GM12872 (cell line): ENCODE results near the gene NOXRED1.

Experiments
- CTCF ChIP-seq: IDR thresholded peaks from 3 replicates; pipeline ENCODE4 v1.5.1; 2011; ENCODE audit warnings: low read depth, mild to moderate bottlenecking, low read length, moderate library complexity; ENCODE audit not compliant: insufficient read depth

Gene NOXRED1

GRCh38 chr14:77457522-77458248, 34.4 kb upstream of the NOXRED1 start, which contains the start of the genes AHSA1 and VIPAS39:
TSS of gene AHSA1 (plus strand) at chr14:77458093. CDS start at chr14:77458190, 97 bp downstream.
TSS of gene VIPAS39 (minus strand) at chr14:77457601. CDS start at chr14:77454102, 3,499 bp downstream.
- no peak for TF ChIP-seq CTCF

GRCh38 chr14:77457115-77457521, 33.8 kb upstream of the NOXRED1 start:
- no peak for TF ChIP-seq CTCF

- no peak for TF ChIP-seq CTCF
Measured at GRCh38 chr14:77455966-77456640, 32.8 kb upstream of the NOXRED1 start.

GRCh38 chr14:77442196-77442595, 18.9 kb upstream of the NOXRED1 start:
- TF ChIP-seq CTCF: no peak

- no peak for TF ChIP-seq CTCF
Measured at GRCh38 chr14:77439861-77440260, 16.5 kb upstream of the NOXRED1 start.

GRCh38 chr14:77438596-77438995, 15.3 kb upstream of the NOXRED1 start:
- TF ChIP-seq CTCF: no peak

- TF ChIP-seq CTCF: no peak
Measured at GRCh38 chr14:77436042-77436441, 12.7 kb upstream of the NOXRED1 start.
